GM21737 (cell line): ENCODE measurements around the gene OR8B4.
A peak's percentile ranks its signal among the peaks of the same experiment; 100 is the strongest.
"Not testable (repeated sequence)": the region's sequence is repeated elsewhere in the genome, so short reads cannot be mapped to it uniquely, and the experiment has no call there.

ENCODE experiments used
- ATAC-seq: cut with Tn5 transposase; IDR thresholded peaks from one replicate; pipeline ENCODE4 v1.9.1; 2021; ENCODE audit warnings: mild to moderate bottlenecking, moderate library complexity; ENCODE audit not compliant: unreplicated experiment

The OR8B4 gene

GRCh38 chr11:124415356-124415923 lies 9.2 kb downstream of the OR8B4 start:
- no peak for ATAC-seq

GRCh38 chr11:124409906-124410305 lies 14.8 kb downstream of the OR8B4 start:
- ATAC-seq: no peak

GRCh38 chr11:124405581-124405980 lies 19.1 kb downstream of the OR8B4 start:
- ATAC-seq: no peak

GRCh38 chr11:124403186-124403585 lies 21.5 kb downstream of the OR8B4 start:
- not testable (repeated sequence) for ATAC-seq

- peak; percentile 76 for ATAC-seq
These were observed 22.2 kb downstream of the OR8B4 start for GRCh38 chr11:124402326-124402922.

GRCh38 chr11:124398924-124399323 lies 25.7 kb downstream of the OR8B4 start, which contains the start of gene OR8B3:
TSS of gene OR8B3 (minus strand) at chr11:124399024. CDS start at chr11:124397351, 1,673 bp downstream.
- no peak for ATAC-seq

- ATAC-seq: not testable (repeated sequence)
These were observed 27.8 kb downstream of the OR8B4 start for GRCh38 chr11:124396847-124397246.

GRCh38 chr11:124394408-124394807 lies 30.3 kb downstream of the OR8B4 start:
- no peak for ATAC-seq

GRCh38 chr11:124384399-124384798 lies 40.3 kb downstream of the OR8B4 start, which contains the start of gene OR8B2:
TSS of gene OR8B2 (minus strand) at chr11:124384499. CDS start at chr11:124383343, 1,156 bp downstream.
- ATAC-seq: no peak

GRCh38 chr11:124382857-124383256 lies 41.8 kb downstream of the OR8B4 start:
- ATAC-seq: not testable (repeated sequence)

GRCh38 chr11:124380585-124380984 lies 44.1 kb downstream of the OR8B4 start:
- ATAC-seq: no peak

GRCh38 chr11:124376280-124376679 lies 48.4 kb downstream of the OR8B4 start:
- ATAC-seq: no peak
